Amniotic epithelial cell (primary cell): ENCODE data around the gene SH3D19.

Experiments
- DNase-seq: peaks from one replicate; pipeline ENCODE4 v3.0.0-alpha.2; 2010; ENCODE audit warnings: low read depth

Gene SH3D19

DNA sequence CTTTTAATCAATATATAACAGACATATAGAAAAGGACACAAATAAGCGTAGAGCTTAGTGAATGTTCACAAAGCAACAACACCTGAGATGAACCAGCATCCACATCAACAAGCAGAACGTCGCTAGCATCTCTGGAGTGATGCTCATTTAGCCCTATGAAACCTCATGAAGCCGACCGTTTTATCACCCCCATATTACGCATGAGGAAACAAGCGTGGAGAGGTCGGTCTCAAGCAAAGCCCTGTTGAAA lies 226.5 kb downstream of the SH3D19 start:
- DNase-seq: no peak

DNA sequence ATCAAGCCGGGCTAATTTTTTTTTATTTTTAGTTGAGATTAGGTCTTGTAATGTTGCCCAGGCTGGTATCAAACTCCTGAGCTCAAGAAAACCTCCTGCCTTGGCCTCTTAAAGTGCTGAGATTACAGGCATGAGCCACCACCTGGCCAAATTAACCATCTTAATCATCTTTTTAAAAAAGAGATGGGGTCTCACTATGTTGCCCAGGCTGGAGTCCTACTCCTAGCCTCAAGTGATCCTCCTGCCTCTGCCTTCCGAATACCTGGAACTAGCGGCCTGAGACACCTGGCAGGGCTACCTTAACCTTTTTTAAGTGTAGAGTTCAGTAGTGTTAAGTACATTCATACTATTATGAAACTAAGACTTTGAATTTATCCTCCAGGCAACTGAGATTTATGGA lies 227.6 kb downstream of the SH3D19 start:
- DNase-seq: no peak

DNA sequence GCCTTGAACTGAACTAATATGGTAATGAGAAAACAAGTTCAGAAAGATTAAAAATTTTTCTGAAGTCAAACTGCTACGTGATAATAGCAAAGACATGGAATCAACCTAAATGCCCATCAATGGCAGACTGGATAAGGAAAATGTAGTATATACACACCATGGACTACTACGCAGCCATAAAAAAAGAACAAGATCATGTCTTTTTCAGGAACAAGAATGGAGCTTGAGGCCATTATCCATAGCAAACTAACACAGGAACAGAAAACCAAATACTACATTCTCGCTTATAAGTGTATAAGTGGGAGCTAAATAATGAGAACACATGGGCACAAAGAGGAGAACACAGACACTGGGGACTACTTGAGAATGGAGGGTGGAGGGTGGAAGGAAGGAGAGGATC lies 230.3 kb downstream of the SH3D19 start:
- DNase-seq: no peak

DNA sequence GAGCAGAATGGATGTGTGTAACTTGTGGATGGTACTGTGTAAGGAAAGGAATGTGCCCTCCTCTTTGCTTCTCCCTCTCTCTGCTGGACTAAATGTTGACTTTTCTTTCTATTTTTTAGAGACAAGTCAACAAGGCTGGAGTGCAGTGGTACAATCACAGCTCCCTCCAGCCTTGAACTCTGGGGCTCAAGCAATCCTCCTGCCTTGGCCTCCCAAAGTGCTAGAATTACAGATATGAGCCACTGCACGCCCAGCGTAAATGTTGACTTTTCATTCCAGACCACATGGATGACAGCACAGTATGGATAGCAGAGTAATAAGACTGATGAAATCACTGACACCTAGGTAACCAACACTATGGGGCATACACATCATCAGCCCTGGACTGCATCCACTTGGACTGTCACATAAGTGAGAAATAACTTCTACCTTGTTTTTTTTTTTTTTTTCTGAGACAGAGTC lies 231.1 kb downstream of the SH3D19 start:
- DNase-seq: no peak

DNA sequence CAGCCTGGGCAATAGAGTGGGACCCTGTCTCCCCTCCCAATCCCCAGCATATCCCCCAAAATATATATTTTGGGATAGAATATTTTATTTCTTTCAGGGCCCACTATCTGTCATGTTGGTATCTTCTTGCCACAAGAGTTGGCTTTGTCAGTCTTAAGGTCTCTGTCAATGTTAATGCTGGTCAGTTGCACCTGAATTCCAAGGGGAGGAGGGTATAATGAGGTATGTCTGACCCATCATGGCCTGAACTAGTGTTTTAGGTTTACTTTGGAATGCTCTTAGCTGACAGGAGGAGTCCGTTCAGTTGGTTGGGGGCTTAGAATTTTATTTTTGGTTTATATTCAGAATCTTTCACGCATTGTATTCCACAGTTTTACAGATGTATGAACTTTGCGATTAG lies 232.2 kb downstream of the SH3D19 start:
- DNase-seq: no peak

DNA sequence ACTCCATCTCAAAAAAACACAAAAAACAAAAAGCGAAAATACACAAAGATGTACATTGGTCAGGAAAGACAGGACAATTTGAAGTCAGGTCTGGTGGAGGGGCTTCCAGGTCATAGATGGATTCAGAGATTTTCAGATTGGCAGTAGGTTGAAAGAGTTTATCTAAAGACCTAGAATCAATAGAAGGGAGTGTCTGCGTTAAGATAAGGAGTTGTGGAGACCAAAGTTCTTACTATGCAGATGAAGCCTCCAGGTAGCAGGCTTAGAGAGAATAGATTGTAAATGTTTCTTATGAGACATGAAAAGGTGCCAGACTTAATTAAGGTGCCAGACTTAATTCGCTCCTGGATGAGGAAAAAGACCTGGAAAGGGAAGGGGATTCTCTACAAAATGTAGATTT lies 232.9 kb downstream of the SH3D19 start:
- DNase-seq: no peak

DNA sequence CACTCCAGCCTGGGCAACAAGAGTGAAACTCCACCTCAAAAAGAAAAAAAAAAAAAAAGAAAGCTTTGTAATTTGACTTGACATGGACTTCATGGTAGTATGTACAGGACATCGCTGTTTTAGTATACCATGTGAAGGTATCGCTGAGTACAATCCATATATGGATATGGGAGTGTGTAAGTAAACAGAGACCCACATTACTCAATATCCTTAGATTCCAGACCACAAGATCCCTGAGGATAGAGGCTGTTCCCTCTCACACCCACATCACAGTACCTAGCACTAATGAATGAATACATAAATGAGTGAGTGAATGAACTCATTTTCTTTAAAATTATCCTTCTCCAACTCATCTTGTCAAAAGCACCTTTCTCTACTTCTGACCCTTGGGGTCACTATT lies 234.4 kb downstream of the SH3D19 start:
- DNase-seq: no peak

DNA sequence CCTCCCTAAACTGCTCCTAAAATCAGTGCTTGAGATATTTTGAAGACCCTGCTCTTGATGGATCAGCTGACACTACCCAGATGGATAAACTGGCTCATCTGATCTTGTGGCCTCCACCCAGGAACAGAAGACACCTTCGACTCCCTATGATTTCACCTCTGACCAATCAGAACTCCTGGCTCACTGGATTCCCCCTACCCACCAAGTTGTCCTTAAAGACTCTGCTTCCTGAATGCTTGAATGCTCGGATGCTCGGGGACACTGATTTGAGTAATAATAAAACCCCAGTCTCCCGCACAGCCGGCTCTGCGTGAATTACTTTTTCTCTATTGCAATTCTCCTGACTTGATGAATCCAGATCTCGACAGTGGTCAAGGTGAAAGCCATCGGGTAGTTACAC lies 237.9 kb downstream of the SH3D19 start:
- no peak for DNase-seq

DNA sequence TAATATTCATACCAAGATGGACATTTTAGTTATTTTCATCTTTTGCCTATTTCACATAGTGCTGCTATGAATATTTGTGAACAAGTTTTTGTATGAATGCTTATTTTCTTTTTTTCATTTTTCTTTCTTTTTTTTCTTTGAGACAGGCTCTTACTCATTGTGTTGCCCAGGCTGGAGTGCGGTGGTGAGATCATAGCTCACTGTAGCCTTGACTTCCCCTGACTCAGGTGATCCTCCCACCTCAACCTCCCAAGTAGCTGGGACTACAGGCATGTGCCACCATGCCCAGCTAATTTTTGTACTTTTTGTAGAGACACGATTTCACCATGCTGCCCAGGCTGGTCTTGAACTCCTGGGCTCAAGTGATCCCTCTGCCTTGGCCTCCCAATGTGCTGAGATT lies 247.4 kb downstream of the SH3D19 start:
- peak; percentile 23 for DNase-seq

DNA sequence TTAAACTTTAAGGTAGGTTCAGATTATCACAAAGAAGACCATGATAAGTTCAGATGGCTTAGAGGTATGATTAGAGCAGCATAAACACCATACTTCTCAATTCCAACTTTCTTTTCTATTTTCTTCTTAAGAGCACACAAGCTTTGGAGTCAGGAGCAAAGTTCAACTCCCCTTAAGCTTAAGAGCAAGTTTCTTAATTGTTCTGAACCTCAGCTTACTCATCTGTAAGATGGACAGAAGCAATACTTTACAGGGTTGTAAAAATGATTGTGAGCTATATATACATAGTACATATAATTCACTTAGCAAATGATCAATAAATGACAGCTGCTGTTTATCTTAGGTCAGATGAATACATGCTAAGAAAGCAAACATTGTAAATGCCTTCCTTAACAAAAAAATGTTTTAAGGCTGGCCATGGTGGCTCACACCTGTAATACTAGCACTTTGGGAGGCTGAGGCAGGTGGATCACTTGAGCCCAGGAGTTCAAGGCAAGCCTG lies 250.9 kb downstream of the SH3D19 start:
- DNase-seq: no peak
